Measurements from ENCODE around the gene SPTLC2. TPM values are rescaled to one million over a fixed set of nuclear protein-coding genes. Genes with fewer than 3 reads are reported as not detected.
A peak's percentile ranks its signal among the peaks of the same experiment; 100 is the strongest.
"Not testable (repeated sequence)": the region's sequence is repeated elsewhere in the genome, so short reads cannot be mapped to it uniquely, and the experiment has no call there.

Gene SPTLC2
- total RNA-seq (10 to 100 TPM; 10.7 to 15.8 (median 13.0) TPM), polyA plus RNA-seq (4.8 TPM)
- long read RNA-seq, donor 1, full-length matches to known transcripts, result 15 of 20 reads
- long read RNA-seq, donor 1, partial matches to known transcripts, result 3 of 20 reads
- long read RNA-seq, donor 1, other reads (novel, unspliced or antisense), result 2 of 20 reads
- long read RNA-seq, donor 2, full-length matches to known transcripts, result 2 of 3 reads
- long read RNA-seq, donor 2, partial matches to known transcripts, result 0 of 3 reads
- long read RNA-seq, donor 2, other reads (novel, unspliced or antisense), result 1 of 3 reads
- long read RNA-seq, donor 3, full-length matches to known transcripts, result 38 of 43 reads
- long read RNA-seq, donor 3, partial matches to known transcripts, result 0 of 43 reads
- long read RNA-seq, donor 3, other reads (novel, unspliced or antisense), result 5 of 43 reads
- long read RNA-seq, donor 4, full-length matches to known transcripts, result 4 of 4 reads
- long read RNA-seq, donor 4, partial matches to known transcripts, result 0 of 4 reads
- long read RNA-seq, donor 4, other reads (novel, unspliced or antisense), result 0 of 4 reads

- peak within 1 kb of the TSS; percentile 81 for H3K4me3 ChIP-seq (ENCODE audit: low read length)
- intact Hi-C loops (cut with DNase I), result no loop called here
- H3K4me1 ChIP-seq (ENCODE audit: control insufficient read depth, insufficient read depth, low read length), result no peaks in the 10 kb centered on the region
- H3K9me3 ChIP-seq (ENCODE audit: control insufficient read depth, low read length), result no peaks in the 10 kb centered on the region
- WGBS, result under 1% methylated on average over 58 of the region's 58 CpGs
- no peaks in the 10 kb centered on the region for H3K27me3 ChIP-seq (ENCODE audit: control insufficient read depth, insufficient read depth)
- ATAC-seq, result peak; percentile 99
- peak within 1 kb of the TSS; percentile 65 for H3K27ac ChIP-seq (ENCODE audit: low read length)
- DNase-seq, result peak; percentile 99
Observed at GRCh38 chr14:77616454-77617229, at the start of gene SPTLC2. Gene SPTLC2 (minus strand): TSS chr14:77616637. CDS start chr14:77616579, 58 bp downstream.

- ATAC-seq, result peak in 1 of 2 donors; percentile 88
- DNase-seq, result no peak
Observed at GRCh38 chr14:77663293-77663692, 46.9 kb upstream of the SPTLC2 start.

GRCh38 chr14:77661562-77661961, 45.1 kb upstream of the SPTLC2 start:
- 50% methylated on average over 9 of the region's 9 CpGs for WGBS
- H3K4me1 ChIP-seq (ENCODE audit: control insufficient read depth, insufficient read depth, low read length); H3K4me3 ChIP-seq (ENCODE audit: low read length); H3K9me3 ChIP-seq (ENCODE audit: control insufficient read depth, low read length); intact Hi-C loops (cut with DNase I); ATAC-seq; DNase-seq; H3K27ac ChIP-seq (ENCODE audit: low read length); H3K27me3 ChIP-seq (ENCODE audit: control insufficient read depth, insufficient read depth): not testable (repeated sequence)

More at GRCh38 chr14:77663293-77663692, 46.9 kb upstream of the SPTLC2 start:
- WGBS, result 61% methylated on average over 6 of the region's 6 CpGs
- Histone ChIP-seq H3K27me3 (ENCODE audit: control insufficient read depth, insufficient read depth) (no peaks in the 10 kb centered on the region), H3K4me3 (ENCODE audit: low read length) (no peak overlapping the region), H3K27ac (ENCODE audit: low read length) (no peak overlapping the region), H3K4me1 (ENCODE audit: control insufficient read depth, insufficient read depth, low read length) (no peaks in the 10 kb centered on the region), H3K9me3 (ENCODE audit: control insufficient read depth, low read length) (no peaks in the 10 kb centered on the region)
- intact Hi-C loops (cut with DNase I), result no loop called here

GRCh38 chr14:77660754-77661153, 44.3 kb upstream of the SPTLC2 start:
- ATAC-seq (no peak), DNase-seq (no peak)
- no peak overlapping the region for H3K4me3 ChIP-seq (ENCODE audit: low read length)
- no peak overlapping the region for H3K27ac ChIP-seq (ENCODE audit: low read length)
- WGBS, result 78% methylated on average over 7 of the region's 7 CpGs
- intact Hi-C loops (cut with DNase I), result no loop called here
- H3K9me3 ChIP-seq (ENCODE audit: control insufficient read depth, low read length), result no peaks in the 10 kb centered on the region
- H3K27me3 ChIP-seq (ENCODE audit: control insufficient read depth, insufficient read depth), result no peaks in the 10 kb centered on the region
- H3K4me1 ChIP-seq (ENCODE audit: control insufficient read depth, insufficient read depth, low read length), result no peaks in the 10 kb centered on the region

GRCh38 chr14:77659831-77660230, 43.4 kb upstream of the SPTLC2 start:
- Histone ChIP-seq H3K27me3 (ENCODE audit: control insufficient read depth, insufficient read depth) (no peaks in the 10 kb centered on the region), H3K4me3 (ENCODE audit: low read length) (no peak overlapping the region), H3K9me3 (ENCODE audit: control insufficient read depth, low read length) (no peaks in the 10 kb centered on the region), H3K4me1 (ENCODE audit: control insufficient read depth, insufficient read depth, low read length) (no peaks in the 10 kb centered on the region), H3K27ac (ENCODE audit: low read length) (no peak overlapping the region)
- ATAC-seq, result no peak
- intact Hi-C loops (cut with DNase I), result no loop called here
- DNase-seq, result no peak
- WGBS, result 82% methylated on average over 2 of the region's 2 CpGs

- Histone ChIP-seq H3K9me3 (ENCODE audit: control insufficient read depth, low read length) (no peaks in the 10 kb centered on the region), H3K4me3 (ENCODE audit: low read length) (no peak overlapping the region), H3K4me1 (ENCODE audit: control insufficient read depth, insufficient read depth, low read length) (no peaks in the 10 kb centered on the region), H3K27ac (ENCODE audit: low read length) (peak overlapping the region; percentile 28), H3K27me3 (ENCODE audit: control insufficient read depth, insufficient read depth) (no peaks in the 10 kb centered on the region)
- intact Hi-C loops (cut with DNase I), result no loop called here
- ATAC-seq, result peak in 1 of 2 donors; percentile 24
- DNase-seq, result no peak
- 56% methylated on average over 5 of the region's 5 CpGs for WGBS
Observed at GRCh38 chr14:77657280-77657679, 40.8 kb upstream of the SPTLC2 start.

- no peak for DNase-seq
- no peak overlapping the region for H3K27ac ChIP-seq (ENCODE audit: low read length)
- no peak overlapping the region for H3K4me3 ChIP-seq (ENCODE audit: low read length)
- ATAC-seq, result no peak
- 67% methylated on average over 11 of the region's 11 CpGs for WGBS
- H3K27me3 ChIP-seq (ENCODE audit: control insufficient read depth, insufficient read depth), result no peaks in the 10 kb centered on the region
- no peaks in the 10 kb centered on the region for H3K4me1 ChIP-seq (ENCODE audit: control insufficient read depth, insufficient read depth, low read length)
- intact Hi-C loops (cut with DNase I), result no loop called here
- no peaks in the 10 kb centered on the region for H3K9me3 ChIP-seq (ENCODE audit: control insufficient read depth, low read length)
Observed at GRCh38 chr14:77654001-77654441, 37.6 kb upstream of the SPTLC2 start.

- WGBS, result 89% methylated on average over 3 of the region's 3 CpGs
- no peak for ATAC-seq
- Histone ChIP-seq H3K27ac (ENCODE audit: low read length) (no peak overlapping the region), H3K27me3 (ENCODE audit: control insufficient read depth, insufficient read depth) (no peaks in the 10 kb centered on the region), H3K4me3 (ENCODE audit: low read length) (no peak overlapping the region), H3K9me3 (ENCODE audit: control insufficient read depth, low read length) (no peaks in the 10 kb centered on the region), H3K4me1 (ENCODE audit: control insufficient read depth, insufficient read depth, low read length) (no peaks in the 10 kb centered on the region)
- DNase-seq, result no peak
- intact Hi-C loops (cut with DNase I), result no loop called here
Observed at GRCh38 chr14:77649326-77649725, 32.9 kb upstream of the SPTLC2 start.

- no peak overlapping the region for H3K4me3 ChIP-seq (ENCODE audit: low read length)
- no peak for DNase-seq
- H3K4me1 ChIP-seq (ENCODE audit: control insufficient read depth, insufficient read depth, low read length), result no peaks in the 10 kb centered on the region
- no peaks in the 10 kb centered on the region for H3K9me3 ChIP-seq (ENCODE audit: control insufficient read depth, low read length)
- ATAC-seq, result no peak
- H3K27ac ChIP-seq (ENCODE audit: low read length), result no peak overlapping the region
- 86% methylated on average over 2 of the region's 2 CpGs for WGBS
- intact Hi-C loops (cut with DNase I), result no loop called here
- H3K27me3 ChIP-seq (ENCODE audit: control insufficient read depth, insufficient read depth), result no peaks in the 10 kb centered on the region
Observed at GRCh38 chr14:77648520-77649200, 32.2 kb upstream of the SPTLC2 start.

GRCh38 chr14:77647853-77648252, 31.4 kb upstream of the SPTLC2 start:
- H3K27me3 ChIP-seq (ENCODE audit: control insufficient read depth, insufficient read depth), result no peaks in the 10 kb centered on the region
- no peak overlapping the region for H3K4me3 ChIP-seq (ENCODE audit: low read length)
- ATAC-seq (no peak), DNase-seq (no peak)
- H3K9me3 ChIP-seq (ENCODE audit: control insufficient read depth, low read length), result no peaks in the 10 kb centered on the region
- intact Hi-C loops (cut with DNase I), result no loop called here
- no peaks in the 10 kb centered on the region for H3K4me1 ChIP-seq (ENCODE audit: control insufficient read depth, insufficient read depth, low read length)
- 73% methylated on average over 2 of the region's 2 CpGs for WGBS
- no peak overlapping the region for H3K27ac ChIP-seq (ENCODE audit: low read length)
